PFSK-1 (cell line): Measurements from ENCODE around the gene RSAD1.

Experiments used
- FOXP2 ChIP-seq: optimal IDR thresholded peaks from 2 replicates; pipeline ENCODE3; 2011; ENCODE audit warnings: borderline replicate concordance, control low read depth, inconsistent platforms; ENCODE audit not compliant: insufficient read depth; ENCODE audit errors: extremely low read length, extremely low read depth
- POLR2AphosphoS5 ChIP-seq: IDR thresholded peaks from 2 replicates; pipeline ENCODE4 v1.6.1; 2012; ENCODE audit warnings: low read depth, mild to moderate bottlenecking, control low read depth, low read length, moderate library complexity
- REST ChIP-seq, 2 experiments: IDR thresholded peaks; 2 replicates each; pipeline versions ENCODE4 v1.6.1 to v1.8.0; 2011 to 2012; ENCODE audit warnings: low read depth in 2 of 2, low read length in 2 of 2, control low read depth in 1 of 2, inconsistent platforms in 1 of 2, mild to moderate bottlenecking in 1 of 2, moderate library complexity in 1 of 2; ENCODE audit not compliant: insufficient read depth in 1 of 2
- SIN3A ChIP-seq: IDR thresholded peaks from 2 replicates; pipeline ENCODE4 v1.6.1; 2012; ENCODE audit warnings: mild to moderate bottlenecking, low read length, moderate library complexity, borderline replicate concordance; ENCODE audit not compliant: insufficient read depth
- TAF1 ChIP-seq: IDR thresholded peaks from 2 replicates; pipeline ENCODE4 v1.6.1; 2012; ENCODE audit warnings: low read length, control low read depth, borderline replicate concordance; ENCODE audit not compliant: insufficient read depth

Gene RSAD1

GRCh38 chr17:50448643-50449042, 30.0 kb upstream of the RSAD1 start:
- TF ChIP-seq SIN3A = no peak
- TF ChIP-seq TAF1 = no peak
- TF ChIP-seq POLR2AphosphoS5 = no peak
- no peak for TF ChIP-seq REST (IDR thresholded peaks at IDR 0.05; ENCODE audit: insufficient read depth in 1 of 2, low read depth in 2 of 2, low read length in 2 of 2)
- no peak for TF ChIP-seq FOXP2

- no peak for TF ChIP-seq SIN3A
- no peak for TF ChIP-seq TAF1
- TF ChIP-seq REST (IDR thresholded peaks at IDR 0.05; ENCODE audit: insufficient read depth in 1 of 2, low read depth in 2 of 2, low read length in 2 of 2) = no peak
- TF ChIP-seq FOXP2 = no peak
- TF ChIP-seq POLR2AphosphoS5 = no peak
These were observed 26.6 kb upstream of the RSAD1 start for GRCh38 chr17:50451943-50452629.

- TF ChIP-seq SIN3A = no peak
- no peak for TF ChIP-seq REST (IDR thresholded peaks at IDR 0.05; ENCODE audit: insufficient read depth in 1 of 2, low read depth in 2 of 2, low read length in 2 of 2)
- TF ChIP-seq TAF1 = no peak
- TF ChIP-seq POLR2AphosphoS5 = no peak
- no peak for TF ChIP-seq FOXP2
These were observed 25.9 kb upstream of the RSAD1 start for GRCh38 chr17:50452630-50453300.

- TF ChIP-seq FOXP2 (no peak), SIN3A (no peak), TAF1 (no peak), REST (IDR thresholded peaks at IDR 0.05; ENCODE audit: insufficient read depth in 1 of 2, low read depth in 2 of 2, low read length in 2 of 2) (no peak), POLR2AphosphoS5 (no peak)
These were observed 24.8 kb upstream of the RSAD1 start for GRCh38 chr17:50453901-50454300.
